GM20000 (cell line): Measurements from ENCODE around the gene MYBBP1A.
"Not testable (repeated sequence)": the region's sequence is repeated elsewhere in the genome, so short reads cannot be mapped to it uniquely, and the experiment has no call there.

Experiments used
- DNase-seq: peaks from one replicate; pipeline ENCODE4 v3.0.0; 2012; ENCODE audit warnings: low spot score
- CTCF ChIP-seq: IDR thresholded peaks from 2 replicates; pipeline ENCODE4 v1.5.1; 2012; ENCODE audit warnings: mild to moderate bottlenecking, control low read depth; ENCODE audit errors: extremely low read depth, missing control alignments

MYBBP1A gene

DNA sequence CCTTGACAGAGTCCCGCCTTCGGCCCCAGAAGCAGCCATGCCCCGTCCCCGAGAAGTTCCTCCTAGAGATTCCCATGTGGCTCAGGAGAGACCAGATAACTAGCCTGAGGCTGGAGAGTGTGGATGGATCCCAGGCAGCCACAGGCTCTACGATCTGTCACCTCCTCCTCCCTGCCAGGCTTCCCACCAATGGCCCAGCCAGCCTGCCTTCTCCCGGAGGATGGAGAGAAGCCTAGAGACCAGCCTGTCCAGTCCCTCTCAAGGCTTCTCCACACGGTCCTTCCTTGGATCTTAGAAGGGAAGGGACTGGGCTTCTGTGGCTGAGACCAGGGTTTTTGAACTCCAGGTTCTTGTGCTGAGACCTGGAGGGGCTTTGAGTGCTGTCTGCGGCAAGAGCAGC is 27.5 kb upstream of the MYBBP1A start:
- TF ChIP-seq CTCF, result no peak
- no peak for DNase-seq

- no peak for TF ChIP-seq CTCF
- no peak for DNase-seq
These were observed 26.9 kb upstream of the MYBBP1A start for GRCh38 chr17:4582101-4582501.

DNA sequence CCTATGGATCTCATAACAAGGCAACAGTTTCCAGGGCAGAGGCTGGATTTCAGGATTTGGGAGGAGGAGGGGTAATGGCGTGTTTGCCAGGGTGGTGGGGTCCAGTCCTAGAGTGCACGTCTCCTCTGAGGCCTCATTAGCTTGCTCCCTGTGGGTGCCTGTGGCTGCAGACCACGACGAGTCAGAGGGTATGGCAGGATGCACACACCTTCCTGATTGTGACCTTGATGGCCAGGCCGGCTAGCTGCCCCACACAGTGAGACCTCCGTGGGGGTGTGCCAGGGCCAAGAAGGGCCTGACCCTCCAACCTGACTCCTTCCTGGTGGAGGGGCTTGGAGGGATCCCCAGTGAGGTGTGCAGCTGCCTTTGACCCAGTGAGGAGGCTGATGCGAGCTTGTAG is 25.1 kb upstream of the MYBBP1A start:
- no peak for DNase-seq
- TF ChIP-seq CTCF, result no peak

- DNase-seq, result no peak
- no peak for TF ChIP-seq CTCF
These were observed 24.5 kb upstream of the MYBBP1A start for GRCh38 chr17:4579678-4580077.

GRCh38 chr17:4578349-4578748 is 23.2 kb upstream of the MYBBP1A start:
- not testable (repeated sequence) for DNase-seq

- TF ChIP-seq CTCF, result no peak
- DNase-seq, result no peak
These were observed 22.3 kb upstream of the MYBBP1A start for GRCh38 chr17:4577386-4577993.

DNA sequence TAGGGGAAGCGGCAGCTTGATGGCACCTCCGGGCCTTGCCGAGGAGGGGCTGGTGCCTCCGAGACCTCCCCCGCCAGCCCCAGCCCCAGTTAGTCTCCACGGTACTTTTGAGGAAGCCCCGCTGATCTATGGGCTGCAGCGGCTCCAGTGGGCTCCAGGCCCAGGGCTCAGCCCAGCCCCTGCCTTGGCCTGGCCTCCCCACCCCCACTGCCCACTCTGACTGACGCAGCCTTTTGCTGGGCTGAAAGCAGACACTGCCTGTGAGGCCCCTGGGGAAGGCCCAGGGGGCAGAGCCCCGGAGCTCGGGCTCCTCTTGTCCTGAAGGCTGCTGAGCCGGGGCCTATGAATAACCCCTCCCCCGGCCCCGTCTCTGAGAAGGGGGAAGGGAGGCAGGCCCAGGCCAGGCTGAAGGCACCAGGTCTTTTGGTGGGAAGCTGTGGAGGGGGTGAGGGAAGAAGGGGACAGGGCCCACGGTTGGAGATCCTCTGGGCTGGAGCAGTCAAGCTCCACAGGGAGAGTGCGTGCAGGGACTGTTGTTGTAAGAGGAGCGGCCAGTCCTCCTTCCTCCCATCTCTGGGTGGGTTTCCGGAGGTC is 21.6 kb upstream of the MYBBP1A start:
- no peak for DNase-seq
- no peak for TF ChIP-seq CTCF

- DNase-seq, result no peak
- TF ChIP-seq CTCF, result no peak
These were observed 21.0 kb upstream of the MYBBP1A start for GRCh38 chr17:4576161-4576558.
